DOHH2 (cell line): ENCODE data around the gene SYTL1.

Experiments
- CTCF ChIP-seq: fragments of 200-600 bp; sonication (generic); IDR thresholded peaks from one replicate; pipeline ENCODE4 v1.5.1; 2014; ENCODE audit warnings: antibody characterized with exemption, mild to moderate bottlenecking, low read depth, low read length; ENCODE audit not compliant: poor library complexity, severe bottlenecking
- EZH2phosphoT487 ChIP-seq: fragments of 200-600 bp; sonication (generic); IDR thresholded peaks from 2 replicates; pipeline ENCODE4 v1.6.1; 2017; ENCODE audit warnings: borderline replicate concordance, mild to moderate bottlenecking, antibody characterized with exemption, low read length, moderate library complexity, mixed read lengths

DNA sequence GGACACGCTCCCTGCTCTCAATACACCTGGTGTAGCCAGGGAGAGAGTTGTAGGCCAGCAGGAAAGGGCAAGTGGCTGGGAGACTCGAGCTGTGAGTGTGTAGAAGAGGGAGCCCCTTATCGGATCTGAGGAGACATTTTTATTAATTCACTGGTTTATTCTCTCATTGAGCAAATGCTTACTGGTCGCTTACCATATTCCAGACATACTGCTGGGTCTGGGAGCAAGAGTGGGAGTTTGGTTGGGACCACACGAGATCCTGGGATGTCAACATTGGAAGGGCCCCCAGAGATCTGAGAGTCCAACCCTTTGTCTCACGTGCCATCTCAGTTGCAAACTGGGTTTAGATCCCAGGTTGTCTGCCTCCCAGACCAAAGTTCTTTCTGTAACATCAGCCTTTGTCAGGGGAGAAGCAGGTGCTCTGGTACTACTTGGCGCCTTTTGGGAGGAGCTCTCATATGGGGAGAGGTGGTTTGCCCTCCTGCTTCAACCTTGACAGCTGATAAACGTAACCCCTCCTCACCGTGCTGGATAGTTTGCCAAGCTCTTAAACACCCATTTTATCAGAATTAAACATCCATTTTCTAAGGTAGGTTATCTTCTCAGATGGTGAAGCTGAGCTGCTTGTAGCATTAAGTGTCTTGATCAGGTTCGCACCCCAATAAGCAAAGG, 19.1 kb upstream of the SYTL1 start:
- TF ChIP-seq CTCF (no peak), EZH2phosphoT487 (no peak)
